HEK293T (cell line): ENCODE measurements around the gene DENND1B.

ENCODE experiments used
- CTCF ChIA-PET: fragments of 350-600 bp; formaldehyde crosslinking; extraction: SDS; loops from one replicate; lab custom pipeline; 2021; ENCODE audit warnings: antibody characterized with exemption, inconsistent platforms; lab: Yijun Ruan, JAX
- POLR2A ChIA-PET: fragments of 350-600 bp; formaldehyde crosslinking; extraction: SDS; loops from one replicate; lab custom pipeline; 2020; ENCODE audit warnings: antibody characterized with exemption, inconsistent platforms; lab: Yijun Ruan, JAX
- DNase-seq: peaks from one replicate; pipeline ENCODE4 v3.0.0; 2012; ENCODE audit warnings: mixed read lengths; ENCODE audit errors: extremely low spot score
- ARNT ChIP-seq: fragments of 450-650 bp; IDR thresholded peaks from 2 replicates; pipeline ENCODE4 v1.6.1; 2017; ENCODE audit warnings: mild to moderate bottlenecking
- BHLHE40 ChIP-seq: fragments of 450-650 bp; IDR thresholded peaks from 2 replicates; pipeline ENCODE4 v1.6.1; 2016; ENCODE audit warnings: mild to moderate bottlenecking, moderate library complexity, borderline replicate concordance
- CTBP1 ChIP-seq: fragments of 450-650 bp; IDR thresholded peaks from 2 replicates; pipeline ENCODE4 v1.6.1; 2016; ENCODE audit warnings: borderline replicate concordance
- ELF4 ChIP-seq: fragments of 450-650 bp; IDR thresholded peaks from 2 replicates; pipeline ENCODE4 v1.6.1; 2017; ENCODE audit warnings: antibody characterized with exemption
- FOXA1 ChIP-seq: fragments of 450-650 bp; IDR thresholded peaks from 2 replicates; pipeline ENCODE4 v1.6.1; 2016; ENCODE audit warnings: mild to moderate bottlenecking
- FOXK2 ChIP-seq: fragments of 450-650 bp; IDR thresholded peaks from 2 replicates; pipeline ENCODE4 v1.6.1; 2016; ENCODE audit warnings: mild to moderate bottlenecking
- FOXM1 ChIP-seq: fragments of 450-650 bp; IDR thresholded peaks from 2 replicates; pipeline ENCODE4 v1.6.1; 2017; ENCODE audit warnings: mild to moderate bottlenecking, borderline replicate concordance
- HDGF ChIP-seq: fragments of 450-650 bp; IDR thresholded peaks from 2 replicates; pipeline ENCODE4 v1.6.1; 2017; ENCODE audit warnings: antibody characterized with exemption, borderline replicate concordance
- L3MBTL2 ChIP-seq: fragments of 450-650 bp; conservative IDR thresholded peaks from 2 replicates; pipeline ENCODE4 v1.6.1; 2016; ENCODE audit warnings: mild to moderate bottlenecking
- LEF1 ChIP-seq: fragments of 450-650 bp; IDR thresholded peaks from 2 replicates; pipeline ENCODE4 v1.6.1; 2017; ENCODE audit warnings: mild to moderate bottlenecking, borderline replicate concordance
- NFRKB ChIP-seq: fragments of 450-650 bp; IDR thresholded peaks from 2 replicates; pipeline ENCODE4 v1.6.1; 2016; ENCODE audit warnings: mild to moderate bottlenecking, moderate library complexity
- SP1 ChIP-seq: fragments of 450-650 bp; IDR thresholded peaks from 2 replicates; pipeline ENCODE4 v1.6.1; 2017
- SUZ12 ChIP-seq: fragments of 450-650 bp; IDR thresholded peaks from 2 replicates; pipeline ENCODE4 v1.6.1; 2016; ENCODE audit warnings: mild to moderate bottlenecking
- TARDBP ChIP-seq: fragments of 450-650 bp; IDR thresholded peaks from 2 replicates; pipeline ENCODE4 v1.6.1; 2016
- ZNF384 ChIP-seq: fragments of 450-650 bp; IDR thresholded peaks from 2 replicates; pipeline ENCODE4 v1.6.1; 2016
- TF ChIP-seq, protein P1 (sequence below): fragments of 450-650 bp; IDR thresholded peaks from 2 replicates; pipeline ENCODE4 v1.6.1; 2016

DENND1B gene

GRCh38 chr1:197618061-197618460 lies 157.2 kb downstream of the DENND1B start:
- no peak for TF ChIP-seq BHLHE40
- no peak for TF ChIP-seq ELF4
- TF ChIP-seq SP1: no peak
- TF ChIP-seq NFRKB: no peak
- no peak for TF ChIP-seq FOXK2
- TF ChIP-seq LEF1: no peak
- TF ChIP-seq FOXM1: no peak
- TF ChIP-seq, protein P1, sequence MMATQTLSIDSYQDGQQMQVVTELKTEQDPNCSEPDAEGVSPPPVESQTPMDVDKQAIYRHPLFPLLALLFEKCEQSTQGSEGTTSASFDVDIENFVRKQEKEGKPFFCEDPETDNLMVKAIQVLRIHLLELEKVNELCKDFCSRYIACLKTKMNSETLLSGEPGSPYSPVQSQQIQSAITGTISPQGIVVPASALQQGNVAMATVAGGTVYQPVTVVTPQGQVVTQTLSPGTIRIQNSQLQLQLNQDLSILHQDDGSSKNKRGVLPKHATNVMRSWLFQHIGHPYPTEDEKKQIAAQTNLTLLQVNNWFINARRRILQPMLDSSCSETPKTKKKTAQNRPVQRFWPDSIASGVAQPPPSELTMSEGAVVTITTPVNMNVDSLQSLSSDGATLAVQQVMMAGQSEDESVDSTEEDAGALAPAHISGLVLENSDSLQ: no peak
- no peak for TF ChIP-seq ARNT
- no peak for TF ChIP-seq TARDBP
- TF ChIP-seq ZNF384: no peak
- no peak for TF ChIP-seq FOXA1
- no peak for TF ChIP-seq L3MBTL2
- CTCF ChIA-PET: interaction anchor here (0.6 to 1.2 kb wide), 2 partner anchors 251 to 802 kb away, joined by 3 to 12 read pairs; no protein-coding TSS in a partner anchor
- POLR2A ChIA-PET: interaction anchor here (1.6 kb wide), 1 partner anchor 284 kb away, joined by 7 read pairs; the partner anchor contains the start of gene C1orf53
- no peak for DNase-seq

DNA sequence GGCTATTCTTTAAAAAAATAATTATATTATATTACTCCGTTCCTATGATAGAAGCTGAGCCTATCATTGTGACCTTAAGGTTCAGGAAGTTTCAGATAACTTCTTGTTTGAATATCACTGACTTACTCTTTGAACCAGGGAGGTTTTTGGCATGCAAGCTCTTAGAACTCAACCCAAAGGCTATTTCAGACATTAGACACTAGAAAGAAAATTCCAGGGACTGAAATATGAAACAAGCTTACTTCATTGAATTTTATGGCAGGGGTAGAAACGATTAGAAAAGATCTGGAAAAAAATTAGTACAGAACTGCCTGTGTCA lies 159.6 kb downstream of the DENND1B start:
- ChIA-PET CTCF (interaction anchor here (1.0 to 1.1 kb wide), 2 partner anchors 253 to 300 kb away, joined by 4 read pairs; no protein-coding TSS in a partner anchor), POLR2A (interaction anchor here (1.0 kb wide), 1 partner anchor 287 kb away, joined by 4 read pairs; no protein-coding TSS in a partner anchor)
- no peak for DNase-seq
- TF ChIP-seq ARNT (no peak), SP1 (no peak), SUZ12 (no peak), BHLHE40 (no peak), FOXK2 (no peak), LEF1 (no peak), L3MBTL2 (no peak), CTBP1 (no peak), TARDBP (no peak)
- TF ChIP-seq, protein P1: no peak

DNA sequence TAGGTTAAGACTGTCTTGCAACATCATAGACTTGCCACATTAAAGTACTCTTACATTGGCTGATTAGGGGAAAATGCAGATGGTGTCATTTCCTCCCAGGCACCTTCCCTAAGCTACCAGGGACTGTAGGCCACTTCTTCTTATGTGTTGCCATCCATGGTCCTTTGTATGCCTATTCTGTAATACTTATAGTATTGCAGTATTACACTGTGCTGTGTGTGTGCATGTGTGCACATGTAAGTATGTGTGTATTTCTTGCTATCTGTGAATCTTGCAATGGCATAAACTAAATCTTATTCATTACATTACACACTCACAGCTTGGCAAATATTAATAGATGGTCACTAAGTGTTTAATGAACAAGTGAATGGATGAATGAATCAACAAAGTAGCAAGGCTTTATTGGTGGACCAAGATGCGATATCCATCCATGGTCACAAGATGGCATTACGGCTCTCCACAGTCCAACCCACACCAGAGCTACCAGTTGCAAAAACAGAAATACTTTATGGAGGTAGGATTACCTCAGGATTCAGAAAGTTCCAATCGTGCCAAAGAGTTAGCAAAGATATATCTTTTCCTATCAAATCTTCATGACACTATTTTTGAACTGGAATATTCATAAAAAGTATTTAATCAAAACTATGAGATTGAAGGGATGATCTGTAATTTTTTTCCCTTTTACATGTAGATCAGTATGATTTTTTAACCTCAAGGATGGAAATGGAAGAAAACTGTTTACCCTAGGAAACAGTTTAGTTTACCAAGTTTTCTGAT lies 160.2 kb downstream of the DENND1B start:
- CTCF ChIA-PET: interaction anchor here (1.0 to 1.3 kb wide), 3 partner anchors 254 to 300 kb away, joined by 4 to 6 read pairs (median 4); no protein-coding TSS in a partner anchor
- TF ChIP-seq FOXM1 (no peak), ELF4 (no peak), HDGF (no peak), L3MBTL2 (no peak), ZNF384 (no peak), CTBP1 (no peak), SUZ12 (no peak)
- POLR2A ChIA-PET: interaction anchor here (1.0 kb wide), 1 partner anchor 288 kb away, joined by 4 read pairs; no protein-coding TSS in a partner anchor
- DNase-seq: peak; percentile 46

GRCh38 chr1:197606168-197606845 lies 169.0 kb downstream of the DENND1B start:
- ChIA-PET CTCF (no interaction called here), POLR2A (no interaction called here)
- TF ChIP-seq BHLHE40 (no peak), L3MBTL2 (no peak), SUZ12 (no peak), NFRKB (no peak), FOXA1 (no peak), TARDBP (no peak), ARNT (no peak), SP1 (no peak), HDGF (no peak), ZNF384 (no peak), ELF4 (no peak), CTBP1 (no peak), FOXK2 (no peak), LEF1 (no peak), FOXM1 (no peak)
- TF ChIP-seq, protein P1: no peak
- no peak for DNase-seq

GRCh38 chr1:197604302-197604701 lies 171.0 kb downstream of the DENND1B start:
- TF ChIP-seq FOXK2 (no peak), CTBP1 (no peak), FOXM1 (no peak), SP1 (no peak), ARNT (no peak), L3MBTL2 (no peak), ZNF384 (no peak)
- CTCF ChIA-PET: no interaction called here
- no peak for DNase-seq
- POLR2A ChIA-PET: no interaction called here
